K562 (cell line): ENCODE results near the gene SDR42E2. TPM values are rescaled to one million over a fixed set of nuclear protein-coding genes. Genes with fewer than 3 reads are reported as not detected.

Experiments
- C11orf30 ChIP-seq: fragments of 450-650 bp; IDR thresholded peaks from 2 replicates; pipeline ENCODE4 v1.6.1; 2016; ENCODE audit warnings: low read depth, mild to moderate bottlenecking
- CUX1 ChIP-seq: fragments of 200-800 bp; sonication (Bioruptor generic); IDR thresholded peaks from 2 replicates; pipeline ENCODE4 v1.6.1; 2016; ENCODE audit warnings: missing genetic modification characterization, missing compliant biosample characterization
- DDX20 ChIP-seq: fragments of 450-650 bp; IDR thresholded peaks from 2 replicates; pipeline ENCODE4 v1.6.1; 2016; ENCODE audit warnings: missing genetic modification characterization, low read depth, mild to moderate bottlenecking, missing compliant biosample characterization, moderate library complexity
- DEAF1 ChIP-seq: fragments of 450-650 bp; formaldehyde crosslinking; IDR thresholded peaks from 2 replicates; pipeline ENCODE4 v1.4.0; 2020; ENCODE audit warnings: mild to moderate bottlenecking, moderate library complexity
- DPF2 ChIP-seq: fragments of 450-650 bp; IDR thresholded peaks from 2 replicates; pipeline ENCODE4 v1.6.1; 2016
- E2F3 ChIP-seq: fragments of 250-450 bp; sonication (Bioruptor Pico); IDR thresholded peaks from 2 replicates; pipeline ENCODE4 v1.4.0; 2020; ENCODE audit warnings: mild to moderate bottlenecking
- ETV6 ChIP-seq, 3 experiments: fragments of 150-350 bp in 1 of 3; sonication (generic) in 1 of 3; formaldehyde crosslinking in 1 of 3; IDR thresholded peaks; 2 replicates each; pipeline versions ENCODE4 v1.6.1 to v1.8.0; 2014 to 2022; ENCODE audit warnings: borderline replicate concordance in 2 of 3, low read depth in 2 of 3, antibody characterized with exemption in 1 of 3, low read length in 1 of 3, mild to moderate bottlenecking in 1 of 3, missing genetic modification reagents in 1 of 3
- HDAC1 ChIP-seq, 2 experiments: fragments of 450-650 bp; IDR thresholded peaks; 2 replicates each; pipeline ENCODE4 v1.6.1; 2016 to 2017; ENCODE audit warnings: inconsistent platforms in 1 of 2, mild to moderate bottlenecking in 1 of 2, moderate library complexity in 1 of 2
- HNRNPUL1 ChIP-seq: fragments of 200-400 bp; formaldehyde crosslinking; IDR thresholded peaks from 2 replicates; pipeline ENCODE4 v1.6.1; 2017; ENCODE audit warnings: low read length
- MITF ChIP-seq: IDR thresholded peaks from 2 replicates; pipeline ENCODE4 v1.6.1; 2014; ENCODE audit warnings: antibody characterized with exemption
- PHF20 ChIP-seq: fragments of 450-650 bp; IDR thresholded peaks from 2 replicates; pipeline ENCODE4 v1.6.1; 2018; ENCODE audit not compliant: partially characterized antibody
- SLC30A9 ChIP-seq: fragments of 250-450 bp; sonication (Bioruptor Pico); IDR thresholded peaks from 2 replicates; pipeline ENCODE4 v1.8.0; 2022; ENCODE audit warnings: mild to moderate bottlenecking, moderate library complexity
- SREBF2 ChIP-seq: sonication (generic); formaldehyde crosslinking; IDR thresholded peaks from 2 replicates; pipeline ENCODE4 v1.4.0; 2020; ENCODE audit warnings: mild to moderate bottlenecking, missing genetic modification reagents
- STAT5B ChIP-seq: fragments of 250-450 bp; sonication (Bioruptor Pico); IDR thresholded peaks from 2 replicates; pipeline ENCODE4 v1.8.0; 2021; ENCODE audit warnings: mild to moderate bottlenecking, inconsistent platforms
- THRA ChIP-seq: fragments of 450-650 bp; IDR thresholded peaks from 2 replicates; pipeline ENCODE4 v1.6.1; 2017; ENCODE audit warnings: mild to moderate bottlenecking, moderate library complexity
- ZNF197 ChIP-seq: fragments of 200-800 bp; sonication (Bioruptor generic); IDR thresholded peaks from 2 replicates; pipeline ENCODE4 v1.6.1; 2016; ENCODE audit warnings: low read depth, missing genetic modification characterization, missing compliant biosample characterization
- ZNF23 ChIP-seq: fragments of 250-450 bp; sonication (Bioruptor Pico); IDR thresholded peaks from 2 replicates; pipeline ENCODE4 v1.4.0; 2020; ENCODE audit warnings: mild to moderate bottlenecking
- ZNF311 ChIP-seq: fragments of 250-450 bp; sonication (Bioruptor Pico); IDR thresholded peaks from 2 replicates; pipeline ENCODE4 v1.4.0; 2020; ENCODE audit warnings: mild to moderate bottlenecking, moderate library complexity
- ZNF551 ChIP-seq: fragments of 250-450 bp; sonication (Bioruptor Pico); IDR thresholded peaks from 2 replicates; pipeline ENCODE4 v1.5.0; 2021; ENCODE audit warnings: mild to moderate bottlenecking, moderate library complexity
- polyA plus RNA-seq, 8 experiments: library from polyadenylated mRNA; depleted of rRNA in 4 of 8; stranded (reverse) in 5 of 8; unstranded in 3 of 8; fragments of >200 nt; fragmentation: Nextera tagmentation in 2 of 8; fragmentation: Illumina TruSeq in 1 of 8; extraction: Ambion mirVana in 2 of 8; extraction: Trizol in 1 of 8; gene quantifications; 2 replicates each; pipeline versions ENCODE4 v1.2.1 to v1.2.3, GENCODE V29; 2011 to 2014; ENCODE audit warnings: inconsistent platforms in 1 of 8, missing spikeins in 1 of 8
- total RNA-seq, 7 experiments: library from RNA; depleted of rRNA in 6 of 7; stranded (reverse); fragments of >200 nt in 6 of 7; fragmentation: Illumina TruSeq in 2 of 7; extraction: Trizol in 2 of 7; gene quantifications; 2 replicates each; pipeline versions ENCODE4 v1.2.1 to v1.2.3, GENCODE V29; 2011 to 2021; ENCODE audit warnings: low replicate concordance in 1 of 7

Gene SDR42E2
- total and polyA plus RNA-seq, 9 of the 15 experiments (the other 6 are each of a cell fraction or from before 2014, with no cell fraction given), result 0.03 to 0.07 (median 0.04) TPM; not detected in 4

- no peak for TF ChIP-seq DEAF1 (CRISPR knock-in tag)
- no peak for TF ChIP-seq HNRNPUL1
- TF ChIP-seq ZNF23, result no peak
- TF ChIP-seq ZNF551 (CRISPR knock-in tag), result no peak
- no peak for TF ChIP-seq ZNF311 (CRISPR knock-in tag)
- no peak for TF ChIP-seq ZNF197 (CRISPR knock-in tag)
- no peak for TF ChIP-seq MITF
- no peak for TF ChIP-seq C11orf30
- TF ChIP-seq SLC30A9 (CRISPR knock-in tag), result no peak
- TF ChIP-seq THRA, result no peak
- TF ChIP-seq PHF20, result no peak
- no peak for TF ChIP-seq SREBF2 (CRISPR knock-in tag)
- TF ChIP-seq E2F3 (CRISPR knock-in tag), result no peak
- no peak for TF ChIP-seq CUX1
- TF ChIP-seq STAT5B (CRISPR knock-in tag), result no peak
- TF ChIP-seq DDX20 (tag), result no peak
- no peak for TF ChIP-seq ETV6 (IDR thresholded peaks at IDR 0.05; ENCODE audit: borderline replicate concordance in 1 of 2, low read depth in 2 of 2, low read length in 1 of 2)
- no peak for TF ChIP-seq ETV6 (CRISPR knock-in tag; IDR thresholded peaks at IDR 0.05; ENCODE audit: borderline replicate concordance)
- TF ChIP-seq DPF2, result no peak
- TF ChIP-seq HDAC1 (IDR thresholded peaks at IDR 0.05), result 0 out of 4 replicates have a peak, but pooled peaks of 1 of the 2 experiments have one; percentile 25
Measured at GRCh38 chr16:22192261-22193062, 30.2 kb downstream of the SDR42E2 start (continued).
